SK-N-MC (cell line): ENCODE measurements around the gene ABR.

ENCODE experiments used
- EZH2 ChIP-seq: fragments of 200-600 bp; sonication (generic); IDR thresholded peaks from one replicate; pipeline ENCODE4 v1.6.1; 2017; ENCODE audit warnings: antibody characterized with exemption
- FOXP2 ChIP-seq: optimal IDR thresholded peaks from 2 replicates; pipeline ENCODE3; 2011; ENCODE audit warnings: mild to moderate bottlenecking, moderate library complexity; ENCODE audit not compliant: insufficient read depth; ENCODE audit errors: extremely low read length, control extremely low read depth
- POLR2AphosphoS5 ChIP-seq: IDR thresholded peaks from 2 replicates; pipeline ENCODE4 v1.6.1; 2012; ENCODE audit warnings: mild to moderate bottlenecking, low read depth, low read length, borderline replicate concordance

GRCh38 chr17:1040216-1040600, 139.6 kb downstream of the ABR start:
- no peak for TF ChIP-seq POLR2AphosphoS5
- no peak for TF ChIP-seq EZH2
- no peak for TF ChIP-seq FOXP2
